Suprapubic skin (tissue), 4 donors: ENCODE measurements around the gene PCCB. TPM values are rescaled to one million over a fixed set of nuclear protein-coding genes. Genes with fewer than 3 reads are reported as not detected.

Experiments used
- DNase-seq, 2 donors: peaks; one replicate each; pipeline ENCODE4 v3.0.0-alpha.2; 2019; ENCODE audit warnings: low spot score in 2 of 2
- H3K27ac ChIP-seq: fragments of 200-600 bp; sonication (generic); one replicate; pipeline ENCODE4 v1.5.1; 2019
- H3K27me3 ChIP-seq: fragments of 200-600 bp; sonication (generic); one replicate; pipeline ENCODE4 v1.5.1; 2019
- H3K36me3 ChIP-seq: fragments of 200-600 bp; sonication (generic); one replicate; pipeline ENCODE4 v1.5.1; 2019
- H3K4me1 ChIP-seq: fragments of 200-600 bp; sonication (generic); one replicate; pipeline ENCODE4 v1.5.1; 2019
- H3K4me3 ChIP-seq: fragments of 200-600 bp; sonication (generic); one replicate; pipeline ENCODE4 v1.5.1; 2019; ENCODE audit warnings: mild to moderate bottlenecking
- H3K9me3 ChIP-seq: fragments of 200-600 bp; sonication (generic); one replicate; pipeline ENCODE4 v1.5.1; 2019
- CTCF ChIP-seq, 2 donors: fragments of 200-600 bp in 1 of 2; fragments of 450-650 bp in 1 of 2; sonication (generic) in 1 of 2; IDR thresholded peaks; one replicate each; pipeline ENCODE4 v1.5.1; 2016 to 2019; ENCODE audit warnings: antibody characterized with exemption in 2 of 2, mild to moderate bottlenecking in 1 of 2, moderate library complexity in 1 of 2
- EP300 ChIP-seq: sonication (generic); formaldehyde crosslinking; IDR thresholded peaks from one replicate; pipeline ENCODE4 v1.6.1; 2017; ENCODE audit warnings: antibody characterized with exemption
- POLR2A ChIP-seq, 2 donors: fragments of 450-650 bp; IDR thresholded peaks; one replicate each; pipeline ENCODE4 v1.6.1; 2017; ENCODE audit warnings: antibody characterized with exemption in 2 of 2, mild to moderate bottlenecking in 2 of 2, moderate library complexity in 2 of 2
- POLR2AphosphoS5 ChIP-seq, 3 donors: sonication (generic); formaldehyde crosslinking; IDR thresholded peaks; one replicate each; pipeline ENCODE4 v1.6.1; 2017; ENCODE audit warnings: antibody characterized with exemption in 3 of 3
- WGBS: methylation state at CpG from one replicate; pipeline ENCODE4 v1.1.5; 2018; 5-methylcytosine and 5-hydroxymethylcytosine counted together
- total RNA-seq, 4 donors: library from RNA; depleted of rRNA; stranded (reverse); fragments of >200 nt; gene quantifications; one replicate each; pipeline ENCODE4 v1.1.0, GENCODE V29; 2016

The PCCB gene
- total RNA-seq, 4 donors from 2014 or later = 23.0 to 34.7 (median 28.6) TPM

GRCh38 chr3:136281966-136282520, 31.9 kb downstream of the PCCB start:
- Histone ChIP-seq H3K36me3 (peaks cover 42% of the 10 kb centered on the region), H3K4me3 (no peak overlapping the region)

GRCh38 chr3:136283627-136284026, 33.5 kb downstream of the PCCB start:
- Histone ChIP-seq H3K36me3 (peaks cover 45% of the 10 kb centered on the region), H3K9me3 (peaks cover 11% of the 10 kb centered on the region), H3K4me3 (no peak overlapping the region), H3K27me3 (no peaks in the 10 kb centered on the region), H3K4me1 (no peaks in the 10 kb centered on the region), H3K27ac (no peak overlapping the region)
- TF ChIP-seq POLR2AphosphoS5 (IDR thresholded peaks at IDR 0.05) = no peak
- no peak for TF ChIP-seq POLR2A (IDR thresholded peaks at IDR 0.05)
- TF ChIP-seq EP300 = no peak
- no peak for TF ChIP-seq CTCF (IDR thresholded peaks at IDR 0.05)
- no peak for DNase-seq
- 96% methylated on average over 6 of the region's 6 CpGs for WGBS

More at GRCh38 chr3:136281966-136282520, 31.9 kb downstream of the PCCB start:
- Histone ChIP-seq H3K9me3 (peaks cover 11% of the 10 kb centered on the region), H3K27ac (no peak overlapping the region), H3K4me1 (no peaks in the 10 kb centered on the region), H3K27me3 (no peaks in the 10 kb centered on the region)
- TF ChIP-seq EP300 = no peak
- DNase-seq = no peak
- 70% methylated on average over 1 of the region's 1 CpG for WGBS

- Histone ChIP-seq H3K4me3 (no peak overlapping the region), H3K4me1 (no peaks in the 10 kb centered on the region), H3K27ac (no peak overlapping the region), H3K9me3 (no peaks in the 10 kb centered on the region), H3K36me3 (peaks cover 23% of the 10 kb centered on the region), H3K27me3 (no peaks in the 10 kb centered on the region)
- TF ChIP-seq POLR2A (IDR thresholded peaks at IDR 0.05) (no peak), POLR2AphosphoS5 (IDR thresholded peaks at IDR 0.05) (no peak), CTCF (IDR thresholded peaks at IDR 0.05) (no peak), EP300 (no peak)
- no peak for DNase-seq
- 100% methylated on average over 5 of the region's 5 CpGs for WGBS
Observed at GRCh38 chr3:136291302-136291701, 41.2 kb downstream of the PCCB start.

- TF ChIP-seq POLR2A (IDR thresholded peaks at IDR 0.05) (no peak), EP300 (no peak), POLR2AphosphoS5 (IDR thresholded peaks at IDR 0.05) (no peak), CTCF (IDR thresholded peaks at IDR 0.05) (no peak)
- no peaks in the 10 kb centered on the region for H3K4me1 ChIP-seq
- no peaks in the 10 kb centered on the region for H3K27me3 ChIP-seq
- no peak overlapping the region for H3K27ac ChIP-seq
- no peak for DNase-seq
- H3K9me3 ChIP-seq = no peaks in the 10 kb centered on the region
- 97% methylated on average over 1 of the region's 1 CpG for WGBS
- peaks cover 15% of the 10 kb centered on the region for H3K36me3 ChIP-seq
- H3K4me3 ChIP-seq = no peak overlapping the region
Observed at GRCh38 chr3:136292500-136292899, 42.4 kb downstream of the PCCB start.

- Histone ChIP-seq H3K27me3 (no peaks in the 10 kb centered on the region), H3K9me3 (no peaks in the 10 kb centered on the region), H3K4me3 (no peak overlapping the region), H3K4me1 (no peaks in the 10 kb centered on the region), H3K36me3 (peaks cover 17% of the 10 kb centered on the region), H3K27ac (no peak overlapping the region)
- no peak for DNase-seq
- TF ChIP-seq POLR2A (IDR thresholded peaks at IDR 0.05) (no peak), CTCF (IDR thresholded peaks at IDR 0.05) (no peak), POLR2AphosphoS5 (IDR thresholded peaks at IDR 0.05) (no peak), EP300 (no peak)
- WGBS = 98% methylated on average over 2 of the region's 2 CpGs
Observed at GRCh38 chr3:136293279-136293678, 43.1 kb downstream of the PCCB start.

- H3K27me3 ChIP-seq = no peaks in the 10 kb centered on the region
- no peaks in the 10 kb centered on the region for H3K4me1 ChIP-seq
- H3K36me3 ChIP-seq = peaks cover 22% of the 10 kb centered on the region
- H3K9me3 ChIP-seq = no peaks in the 10 kb centered on the region
- DNase-seq = no peak
- TF ChIP-seq EP300 (no peak), POLR2A (IDR thresholded peaks at IDR 0.05) (no peak), CTCF (IDR thresholded peaks at IDR 0.05) (no peak), POLR2AphosphoS5 (IDR thresholded peaks at IDR 0.05) (no peak)
- H3K4me3 ChIP-seq = no peak overlapping the region
- no peak overlapping the region for H3K27ac ChIP-seq
- WGBS = 100% methylated on average over 1 of the region's 1 CpG
Observed at GRCh38 chr3:136294176-136294575, 44.0 kb downstream of the PCCB start.
